Brain pericyte (primary cell): Measurements from ENCODE around the gene FOSB.
"Not testable (repeated sequence)": the region's sequence is repeated elsewhere in the genome, so short reads cannot be mapped to it uniquely, and the experiment has no call there.

Experiments used
- DNase-seq: peaks from one replicate; pipeline ENCODE4 v3.0.0-alpha.2; 2012; ENCODE audit warnings: low read depth, low spot score

Gene FOSB

DNA sequence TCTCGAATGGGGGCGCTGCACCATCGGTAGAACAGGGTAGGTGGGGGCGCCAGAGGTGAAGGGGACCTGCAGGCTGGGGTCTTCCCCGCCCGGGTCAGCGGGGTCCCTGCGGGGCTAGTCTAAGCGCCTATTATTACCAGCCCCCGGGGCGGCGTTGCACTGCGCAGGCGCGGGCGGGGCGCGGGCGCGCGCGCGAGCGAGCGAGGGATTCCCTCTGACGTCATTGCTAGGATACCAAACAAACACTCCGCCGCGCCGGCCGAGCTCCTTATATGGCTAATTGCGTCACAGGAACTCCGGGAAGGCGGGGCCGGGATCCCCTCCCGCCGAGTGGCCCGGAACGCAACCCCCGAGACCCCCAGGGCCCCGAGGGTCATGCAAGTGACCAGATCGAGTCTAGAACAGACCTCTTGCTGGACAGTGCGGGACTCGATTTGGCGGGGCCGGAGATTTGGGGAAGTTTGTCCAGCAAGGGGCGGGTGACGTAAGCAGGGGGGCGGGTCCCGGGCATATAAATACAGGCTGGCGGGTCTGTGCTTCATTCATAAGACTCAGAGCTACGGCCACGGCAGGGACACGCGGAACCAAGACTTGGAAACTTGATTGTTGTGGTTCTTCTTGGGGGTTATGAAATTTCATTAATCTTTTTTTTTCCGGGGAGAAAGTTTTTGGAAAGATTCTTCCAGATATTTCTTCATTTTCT lies at the start of gene FOSB:
TSS of gene FOSB (plus strand) at position 541 of the 703 bp plus-strand sequence. CDS start 591 bp downstream, outside the sequence.
- DNase-seq: peak; percentile 70

DNA sequence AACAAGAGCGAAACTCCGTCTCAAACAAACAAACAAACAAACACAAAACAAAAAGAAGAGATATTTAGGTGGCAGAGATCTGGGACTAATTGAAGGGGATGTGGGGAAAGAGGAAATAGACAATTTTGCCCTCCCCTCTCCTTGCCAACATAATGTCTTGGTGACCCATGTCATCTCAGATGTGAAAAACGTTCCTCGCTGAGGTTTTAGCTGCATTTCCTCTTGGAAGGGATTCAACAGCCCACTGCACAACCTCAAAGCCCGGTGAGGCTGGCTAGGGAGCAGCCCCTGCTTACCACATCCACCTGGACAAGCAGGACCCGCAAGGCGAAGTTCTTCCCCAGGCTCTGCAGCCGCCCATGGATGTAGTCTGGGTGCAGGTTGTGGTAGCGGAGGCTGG lies 49.0 kb upstream of the FOSB start:
- no peak for DNase-seq

DNA sequence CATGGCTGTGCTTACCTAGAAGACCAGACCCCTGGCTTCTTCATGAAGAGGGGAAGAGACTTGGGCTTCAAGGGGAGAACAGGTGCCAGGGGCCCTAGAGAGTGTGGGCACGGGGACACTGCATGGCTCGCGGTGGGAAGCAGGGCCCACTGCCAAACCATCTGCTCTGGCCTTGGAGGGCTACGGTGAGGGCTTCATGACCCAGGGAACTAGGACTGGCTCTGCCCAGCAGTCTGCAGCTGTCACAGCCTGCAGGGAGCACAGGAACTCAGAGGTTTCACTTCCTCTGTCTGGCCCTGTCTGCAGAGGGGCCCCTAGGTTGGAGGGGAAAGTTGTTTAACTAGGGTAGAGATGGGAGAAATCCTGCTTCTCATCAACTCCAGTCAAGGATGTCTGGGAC lies 48.4 kb upstream of the FOSB start:
- no peak for DNase-seq

DNA sequence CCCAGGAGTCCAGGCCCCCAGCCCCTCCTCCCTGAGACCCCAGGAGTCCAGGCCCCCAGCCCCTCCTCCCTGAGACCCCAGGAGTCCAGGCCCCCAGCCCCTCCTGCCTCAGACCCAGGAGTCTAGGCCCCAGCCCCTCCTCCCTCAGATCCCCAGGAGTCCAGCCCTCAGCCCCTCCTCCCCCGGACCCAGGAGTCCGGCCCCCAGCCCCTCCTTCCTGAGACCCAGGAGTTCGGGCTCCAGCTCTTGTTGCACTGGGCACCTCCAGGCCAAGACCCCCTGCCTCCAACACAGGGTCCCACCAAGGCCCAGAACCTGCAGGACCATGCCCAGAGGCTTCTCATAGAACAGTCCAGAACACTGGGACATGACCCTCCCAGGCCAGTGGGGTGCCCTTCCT lies 47.9 kb upstream of the FOSB start:
- DNase-seq: no peak

DNA sequence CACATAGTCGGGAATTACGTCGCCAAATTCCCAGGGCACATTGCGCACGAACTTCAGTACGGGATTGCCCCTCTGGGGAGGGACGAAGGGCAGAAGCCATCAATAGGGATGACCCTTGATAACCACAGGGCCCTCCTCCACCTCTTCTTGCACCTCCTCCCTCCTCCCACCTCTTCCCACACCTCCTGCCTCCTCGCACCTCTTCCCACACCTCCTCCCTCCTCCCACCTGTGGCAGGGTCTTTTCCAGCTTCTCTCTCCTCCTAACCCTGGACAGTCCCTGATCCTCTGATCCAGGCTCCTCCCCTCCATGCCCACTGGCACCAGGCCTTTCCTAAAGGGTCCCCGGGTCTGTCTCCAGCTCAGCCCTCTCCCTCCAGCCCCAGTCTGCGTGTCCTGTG lies 47.4 kb upstream of the FOSB start:
- DNase-seq: no peak

DNA sequence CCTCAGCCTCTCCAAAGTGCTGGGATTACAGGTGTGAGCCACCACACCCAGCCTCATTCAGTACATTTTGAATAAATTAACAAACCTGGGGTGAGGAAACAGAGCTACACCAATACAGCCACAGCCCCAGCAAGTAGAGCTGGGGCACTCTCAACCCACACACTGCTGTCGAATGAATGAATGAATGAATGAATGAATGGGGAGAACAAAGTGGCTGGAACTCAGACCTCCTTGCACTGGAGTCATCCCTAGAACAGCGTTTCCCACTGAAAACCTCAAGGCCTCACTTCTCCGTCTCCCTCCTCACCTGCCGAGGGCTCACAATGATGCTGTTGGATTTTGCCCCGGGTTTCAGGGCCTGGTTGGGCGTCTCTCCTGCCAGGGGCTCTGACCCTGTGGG lies 46.9 kb upstream of the FOSB start:
- DNase-seq: no peak

DNA sequence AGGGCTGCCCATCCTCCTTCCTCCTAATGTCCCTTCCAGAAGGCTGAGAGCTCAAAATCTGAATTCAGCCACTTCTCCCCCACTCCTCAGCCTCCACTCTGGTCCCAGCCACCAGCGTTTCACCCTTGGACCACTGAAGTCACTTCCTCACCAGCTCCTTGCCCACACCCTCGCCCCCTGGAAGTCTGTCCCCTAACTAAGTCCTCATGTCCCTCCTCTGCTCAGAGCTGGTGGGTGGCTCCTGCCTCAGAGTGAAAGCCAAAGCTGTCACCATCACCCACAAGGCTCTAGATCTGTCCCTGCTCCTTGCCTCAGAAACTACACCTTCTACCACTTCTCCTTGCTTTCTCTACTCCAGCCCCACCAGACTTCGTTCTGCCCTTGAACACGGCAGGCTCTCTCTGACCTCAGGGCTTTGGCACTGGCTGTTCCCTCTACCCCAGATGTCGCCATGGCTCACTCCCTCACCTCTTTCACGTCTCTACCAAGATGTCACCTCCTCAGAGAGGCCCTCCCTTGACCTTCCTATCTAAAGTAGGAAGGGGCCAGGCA lies 45.8 kb upstream of the FOSB start:
- no peak for DNase-seq

DNA sequence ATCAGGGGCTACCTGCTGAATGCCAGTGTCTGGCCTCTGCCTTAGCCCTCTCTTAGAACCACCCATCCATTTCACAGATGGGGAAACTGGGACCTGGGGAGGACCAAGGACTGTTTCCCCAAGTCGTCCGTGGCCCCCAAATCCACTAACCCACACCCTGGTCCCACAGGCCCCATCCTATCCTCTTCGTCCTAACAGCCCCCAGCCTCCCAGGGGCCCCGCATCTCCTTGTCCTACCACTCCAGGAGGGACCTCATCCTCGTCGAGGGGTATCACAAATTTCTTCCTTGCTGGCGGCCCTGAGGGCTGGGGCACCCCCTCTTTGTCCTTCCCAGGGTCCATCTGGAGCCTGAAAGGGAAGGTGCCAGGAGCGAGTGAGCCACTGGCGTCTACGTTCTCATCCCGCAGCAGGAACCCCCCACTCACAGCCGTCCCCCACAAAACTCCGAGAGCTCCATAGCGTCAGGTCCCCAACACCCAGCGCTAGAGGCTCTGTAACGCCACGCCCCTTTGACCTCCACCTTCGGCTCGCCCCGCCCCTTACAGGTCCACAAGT lies 44.7 kb upstream of the FOSB start:
- DNase-seq: no peak

DNA sequence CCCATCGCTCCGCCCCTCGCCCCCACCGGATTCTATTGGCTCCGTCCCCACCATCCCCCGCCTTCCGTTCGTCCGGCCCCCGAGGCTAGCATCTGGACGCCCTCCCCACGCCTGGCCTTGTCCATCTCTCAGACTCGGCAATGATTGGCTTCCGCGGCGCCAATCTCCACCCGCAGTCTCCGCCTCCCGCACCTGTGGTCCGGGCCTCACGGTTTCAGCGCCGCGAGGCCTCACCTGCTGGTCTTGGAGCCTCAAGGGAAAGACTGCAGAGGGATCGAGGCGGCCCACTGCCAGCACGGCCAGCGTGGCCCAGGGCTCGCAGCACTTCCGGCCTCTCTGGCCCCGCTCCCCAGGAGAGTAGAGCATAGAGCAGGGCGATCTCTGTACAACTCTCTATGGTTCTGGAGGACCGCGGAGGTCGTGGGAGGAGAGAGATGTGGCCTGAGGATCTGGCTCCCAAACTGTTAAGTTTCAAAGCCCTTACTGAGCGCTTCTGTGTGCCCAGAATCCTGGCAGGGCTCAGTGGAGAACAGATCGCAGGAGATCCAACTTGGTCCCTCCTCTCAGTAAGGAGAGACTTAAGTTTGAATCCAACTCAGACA lies 44.1 kb upstream of the FOSB start, which contains the start of gene ERCC1:
TSS of gene ERCC1 (minus strand) at position 329 of the 602 bp plus-strand sequence. CDS start 543 bp downstream, outside the sequence.
- peak; percentile 86 for DNase-seq

DNA sequence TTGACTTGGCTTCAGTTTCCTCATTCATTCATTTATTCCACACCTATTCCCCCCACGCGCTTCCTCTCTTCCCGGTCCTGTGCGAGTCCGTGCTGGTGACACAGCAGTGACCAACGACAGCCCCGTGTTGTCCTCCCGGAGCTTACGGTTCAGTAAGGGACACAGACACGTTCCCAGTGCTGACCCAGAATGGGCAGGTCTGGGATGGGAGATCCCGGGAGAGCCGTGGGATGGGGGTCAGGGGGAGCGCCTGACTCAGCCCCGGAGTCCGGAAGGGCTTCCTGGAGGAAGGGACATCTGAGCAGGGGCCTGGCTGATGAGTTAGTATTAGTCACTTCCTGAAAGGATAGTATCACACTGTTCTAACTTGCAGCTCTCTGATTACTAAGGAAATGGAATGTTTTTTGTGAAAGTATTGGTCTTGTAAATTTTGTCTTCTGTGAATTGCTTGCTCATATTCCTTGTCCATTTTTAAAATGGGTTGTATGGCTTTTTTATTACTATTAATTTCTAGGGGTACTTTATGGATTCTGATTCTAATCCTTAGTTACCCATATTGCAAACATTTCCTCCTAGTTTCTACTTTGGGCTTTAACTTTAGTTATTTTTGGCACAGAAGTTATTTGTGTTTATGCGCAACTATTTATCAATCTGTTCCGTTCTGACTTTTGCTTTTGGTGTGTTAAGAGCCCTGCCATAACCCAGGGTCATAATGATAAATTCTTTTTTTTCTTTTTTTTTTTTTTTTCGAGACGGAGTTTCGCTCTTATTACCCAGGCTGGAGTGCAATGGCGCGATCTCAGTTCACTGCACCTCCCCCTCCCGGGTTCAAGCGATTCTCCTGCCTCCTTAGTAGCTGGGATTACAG lies 43.4 kb upstream of the FOSB start:
- DNase-seq: no peak

DNA sequence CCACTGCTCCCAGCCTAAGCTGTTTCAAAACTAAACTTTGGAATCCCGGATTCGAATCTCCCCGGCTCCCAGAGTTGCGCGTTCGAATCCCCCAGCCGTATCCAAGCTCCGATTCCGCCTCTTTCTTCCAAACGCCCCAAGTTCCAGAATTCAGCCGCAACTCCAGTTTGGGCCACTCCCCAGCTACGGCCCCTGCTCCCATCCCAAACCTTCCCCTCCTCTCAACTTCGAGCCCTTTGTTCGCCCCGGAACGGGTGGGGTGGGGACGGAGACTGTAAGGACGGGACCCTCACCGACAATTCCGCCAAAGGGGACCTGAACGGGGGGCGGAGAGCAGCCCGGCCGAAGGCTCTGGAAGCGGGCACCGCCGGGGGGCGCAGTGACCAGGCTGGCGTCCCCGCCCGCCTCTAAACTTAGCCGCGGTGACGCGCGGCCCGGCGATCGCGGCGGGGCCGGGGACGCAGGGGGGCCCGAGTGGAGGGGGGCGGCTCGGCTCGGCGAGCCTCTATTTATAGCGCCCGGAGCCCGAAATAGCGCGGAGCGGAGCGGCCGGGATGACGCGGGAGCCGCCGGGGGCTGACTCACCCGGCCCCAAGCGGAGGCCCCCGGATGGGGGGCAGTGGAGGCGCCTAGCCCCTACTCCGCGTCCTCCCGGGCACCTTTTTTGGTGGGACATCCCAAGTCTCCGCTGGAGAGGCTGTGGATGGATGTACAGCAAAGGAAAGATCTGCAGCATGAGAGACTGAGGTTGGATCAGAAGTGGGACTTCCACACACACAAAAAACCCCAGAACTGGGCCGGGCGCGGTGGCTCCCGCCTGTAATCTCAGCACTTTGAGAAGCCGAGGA lies 39.2 kb upstream of the FOSB start:
- DNase-seq: no peak

DNA sequence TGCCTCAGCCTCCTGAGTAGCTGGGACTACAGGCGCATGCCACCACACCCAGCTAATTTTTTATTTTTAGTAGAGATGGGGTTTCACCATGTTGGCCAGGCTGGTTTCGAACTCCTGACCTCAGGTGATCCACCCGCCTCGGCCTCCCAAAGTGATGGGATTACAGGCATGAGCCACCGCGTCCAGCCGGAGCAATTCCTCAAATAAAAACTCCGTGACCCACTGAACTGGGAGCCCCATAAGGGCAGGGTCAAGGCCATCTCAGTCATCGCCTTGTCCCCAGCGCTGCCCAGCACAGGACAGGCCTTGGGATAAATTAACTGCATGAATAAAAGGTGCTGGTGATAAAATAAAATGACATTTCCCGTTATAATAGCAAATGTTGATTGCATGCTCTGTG lies 37.9 kb upstream of the FOSB start:
- DNase-seq: not testable (repeated sequence)

DNA sequence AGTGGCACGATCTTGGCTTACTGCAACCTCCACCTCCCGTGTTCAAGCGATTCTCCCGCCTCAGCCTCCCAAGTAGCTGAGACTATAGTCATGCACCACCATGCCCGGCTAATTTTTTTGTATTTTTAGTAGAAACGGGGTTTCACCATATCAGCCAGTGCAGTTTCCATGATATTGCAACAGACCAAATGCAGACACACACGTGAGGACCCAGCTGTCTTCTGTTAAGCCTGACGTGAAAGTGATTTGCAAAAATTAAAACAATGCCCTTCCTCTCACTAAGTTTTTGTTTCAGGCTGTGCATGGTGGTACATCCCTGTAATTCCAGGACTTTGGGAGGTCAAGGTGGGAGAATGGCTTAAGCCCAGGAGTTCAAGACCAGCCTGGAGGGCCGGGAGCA lies 36.8 kb upstream of the FOSB start:
- DNase-seq: not testable (repeated sequence)

DNA sequence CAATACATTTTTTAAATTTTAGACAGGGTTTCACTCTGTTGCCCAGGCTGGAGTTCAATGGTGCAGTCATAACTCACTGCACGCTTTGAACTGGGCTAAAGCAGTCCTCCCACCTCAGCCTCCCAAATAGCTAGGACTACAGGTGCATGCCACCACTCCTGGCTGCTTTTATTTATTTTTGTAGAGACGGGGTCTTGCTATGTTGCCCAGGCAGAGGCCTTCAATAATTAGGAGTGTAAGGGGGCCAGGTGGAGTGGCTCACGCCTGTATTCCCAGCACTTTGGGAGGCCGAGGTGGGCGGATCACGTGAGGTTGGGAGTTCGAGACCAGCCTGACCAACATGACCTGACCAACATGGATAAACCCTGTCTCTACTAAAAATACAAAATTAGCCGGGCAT lies 35.3 kb upstream of the FOSB start:
- not testable (repeated sequence) for DNase-seq

DNA sequence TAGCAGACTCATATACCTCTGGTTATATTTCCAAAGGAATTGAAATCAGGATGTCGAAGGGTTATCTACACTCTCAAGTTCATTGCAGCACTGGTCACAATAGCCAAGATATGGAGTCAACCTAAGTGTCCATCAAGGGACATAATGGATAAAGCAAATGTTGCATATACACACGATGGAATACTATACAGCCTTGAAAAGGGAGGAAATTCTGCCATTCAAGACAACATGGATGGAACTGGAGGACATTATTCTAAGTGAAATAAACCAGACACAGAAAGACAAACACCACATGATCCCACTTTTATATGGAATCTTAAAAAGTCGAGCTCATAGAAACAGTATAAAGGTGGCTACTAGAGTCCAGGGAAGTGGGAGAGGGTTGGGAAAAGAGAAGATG lies 30.5 kb upstream of the FOSB start:
- DNase-seq: no peak

DNA sequence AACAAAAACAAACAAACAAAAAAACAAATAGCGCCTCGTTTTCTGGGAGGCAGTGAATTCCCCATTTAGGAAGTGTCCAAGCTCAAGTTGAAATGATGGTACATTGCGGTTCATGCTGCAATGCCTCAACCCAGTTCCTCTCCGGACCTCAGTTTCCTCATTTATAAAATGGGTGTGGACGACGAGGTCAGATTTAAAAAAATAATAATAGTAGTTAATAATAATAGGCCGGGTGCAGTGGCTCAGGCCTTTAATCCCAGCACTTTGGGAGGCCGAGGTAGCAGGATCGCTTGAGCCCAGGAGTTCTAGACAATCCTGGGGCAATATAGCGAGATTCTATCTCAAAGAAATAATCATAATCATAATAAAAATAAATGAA lies 28.6 kb upstream of the FOSB start:
- DNase-seq: no peak

DNA sequence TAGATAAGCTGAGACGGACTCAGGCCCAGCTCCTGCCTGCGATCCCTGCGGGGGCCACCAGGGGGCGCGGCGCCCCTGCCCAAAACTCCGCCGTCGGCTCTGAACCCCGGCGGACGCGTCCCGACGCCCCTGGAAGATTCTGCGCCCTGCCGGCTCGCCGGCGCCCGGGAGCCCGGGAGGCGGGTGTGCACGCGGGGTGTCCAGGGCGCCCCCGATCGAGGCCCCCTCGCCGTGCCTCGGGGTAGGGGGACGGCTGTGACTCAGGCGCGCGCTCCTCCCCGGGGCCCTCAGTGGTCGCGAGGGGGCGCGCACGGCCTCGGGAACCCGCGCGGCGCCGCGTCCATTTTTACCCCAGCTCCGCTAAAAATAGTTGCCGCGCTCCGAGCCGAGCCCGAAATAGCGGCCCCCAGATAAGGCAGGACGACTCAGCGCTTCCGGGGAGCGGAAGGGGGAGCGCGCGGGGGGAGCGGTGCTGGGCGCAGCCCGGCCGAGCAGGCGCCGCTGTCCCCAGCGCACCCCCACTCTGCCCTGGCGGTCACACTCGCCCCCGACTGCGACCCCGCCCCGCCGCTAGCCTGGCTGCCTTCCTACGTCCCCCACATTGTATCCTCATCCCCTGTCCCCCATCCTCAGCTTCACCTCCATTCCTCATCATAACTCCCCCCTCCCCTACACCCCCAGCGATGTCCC lies 28.1 kb upstream of the FOSB start:
- no peak for DNase-seq

DNA sequence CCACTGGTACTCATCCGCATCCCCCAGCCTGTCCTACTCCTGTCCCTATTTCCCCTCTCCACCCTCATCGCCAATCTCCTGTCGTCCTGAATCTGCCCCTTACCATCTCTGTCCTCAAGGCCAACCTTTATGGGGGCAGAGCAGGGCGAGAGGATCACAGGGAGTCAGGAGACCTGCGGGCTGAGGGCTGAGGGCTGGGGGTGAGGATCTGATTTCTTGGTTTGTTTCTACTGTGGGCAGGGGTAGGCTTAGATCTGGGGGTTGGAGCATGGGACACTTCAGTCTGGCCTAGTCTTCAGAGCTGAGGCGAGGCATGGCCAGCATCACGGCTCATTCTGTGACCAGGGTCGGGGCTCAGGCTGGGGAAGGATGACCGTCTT lies 27.5 kb upstream of the FOSB start:
- no peak for DNase-seq

DNA sequence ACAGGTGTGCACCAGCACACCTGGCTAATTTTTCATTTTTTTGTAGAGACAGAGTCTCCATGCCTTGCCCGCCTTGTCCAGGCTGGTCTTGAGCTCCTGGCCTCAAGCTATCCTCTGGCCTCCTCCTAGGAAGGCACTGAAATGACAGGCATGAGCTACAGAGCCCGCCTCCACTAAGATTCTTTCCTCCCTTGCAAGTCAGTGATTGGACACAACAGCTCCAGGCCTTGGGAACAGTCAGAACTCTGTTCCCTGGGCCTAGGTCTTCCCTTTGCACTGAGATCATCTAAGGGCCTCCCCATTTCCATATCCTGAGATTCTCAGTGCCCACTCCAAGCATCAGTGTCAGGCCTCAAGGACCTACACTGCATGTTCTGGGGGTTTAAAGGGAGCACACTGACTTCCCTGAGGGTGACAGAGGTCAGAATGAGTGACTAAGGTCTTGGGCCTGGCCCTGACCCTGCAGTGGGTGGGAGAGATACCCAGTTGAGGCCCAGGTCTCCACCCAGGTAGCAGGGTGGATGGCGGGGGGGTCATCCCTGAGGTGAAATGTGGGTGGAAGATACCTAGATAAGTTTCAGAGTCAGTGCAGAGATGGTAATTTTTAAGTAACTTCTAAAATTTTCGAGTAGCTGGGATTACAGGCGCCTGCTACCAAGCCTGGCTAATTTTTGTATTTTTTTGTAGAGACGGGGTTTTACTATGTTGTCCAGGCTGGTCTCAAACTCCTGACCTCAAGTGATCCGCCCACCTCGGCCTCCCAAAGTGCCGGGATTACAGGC lies 26.7 kb upstream of the FOSB start:
- DNase-seq: no peak

DNA sequence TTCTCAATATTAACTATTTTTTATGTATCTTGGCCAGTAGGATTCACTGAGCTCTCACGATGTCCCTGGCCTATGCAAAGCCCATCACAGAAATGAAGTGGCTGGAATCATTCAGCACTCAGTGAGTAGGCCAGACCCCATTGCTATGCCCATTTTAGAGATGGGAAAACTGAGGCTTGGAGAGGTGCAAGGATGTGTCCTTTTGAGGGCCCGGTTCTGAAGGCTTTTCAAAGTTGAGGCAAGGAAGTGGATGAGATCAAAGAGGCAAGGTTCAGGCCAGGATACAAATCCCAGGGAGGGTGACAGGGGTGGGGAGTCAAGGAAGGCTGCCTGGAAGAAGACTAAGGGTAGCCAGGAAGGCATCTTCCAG lies 25.4 kb upstream of the FOSB start:
- no peak for DNase-seq
